Endothelial cell (in vitro differentiated cells): ENCODE data around the gene IL15RA. TPM values are rescaled to one million over a fixed set of nuclear protein-coding genes. Genes with fewer than 3 reads are reported as not detected.

Experiments
- DNase-seq: peaks from one replicate; pipeline ENCODE4 v3.0.0; 2021; ENCODE audit warnings: low spot score
- H3K27ac Mint-ChIP-seq: one replicate; pipeline ENCODE4 v1.8.0; 2021; ENCODE audit warnings: mixed read lengths, inconsistent platforms; ENCODE audit not compliant: unreplicated experiment
- H3K27me3 Mint-ChIP-seq: one replicate; pipeline ENCODE4 v1.8.0; 2021; ENCODE audit warnings: mild to moderate bottlenecking, moderate library complexity, mixed read lengths, inconsistent platforms; ENCODE audit not compliant: unreplicated experiment
- H3K36me3 Mint-ChIP-seq: one replicate; pipeline ENCODE4 v1.8.0; 2021; ENCODE audit warnings: mild to moderate bottlenecking, low read depth, mixed read lengths, inconsistent platforms; ENCODE audit not compliant: unreplicated experiment
- H3K4me1 Mint-ChIP-seq: one replicate; pipeline ENCODE4 v1.8.0; 2021; ENCODE audit warnings: mild to moderate bottlenecking, mixed read lengths, inconsistent platforms; ENCODE audit not compliant: unreplicated experiment
- H3K4me3 Mint-ChIP-seq: one replicate; pipeline ENCODE4 v1.8.0; 2021; ENCODE audit warnings: mild to moderate bottlenecking, mixed read lengths, inconsistent platforms; ENCODE audit not compliant: unreplicated experiment
- H3K9me3 Mint-ChIP-seq: one replicate; pipeline ENCODE4 v1.8.0; 2021; ENCODE audit warnings: mixed read lengths, inconsistent platforms; ENCODE audit not compliant: unreplicated experiment
- total RNA-seq: library from RNA; stranded (reverse); fragmentation: NEBNext Ultra II Directional; extraction: Animal tissue kit (Norgen Biotek cat#: 25700); gene quantifications from one replicate; pipeline ENCODE4 v1.2.1, GENCODE V29; 2021; ENCODE audit not compliant: unreplicated experiment
- TF ChIP-seq, protein P1 (sequence below): fragments of 200-600 bp; sonication (generic); IDR thresholded peaks from one replicate; pipeline ENCODE4 v1.5.0; 2021; ENCODE audit warnings: antibody characterized with exemption; ENCODE audit not compliant: unreplicated experiment

IL15RA gene
- total RNA-seq, 1 donor from 2014 or later: 0.97 TPM

DNA sequence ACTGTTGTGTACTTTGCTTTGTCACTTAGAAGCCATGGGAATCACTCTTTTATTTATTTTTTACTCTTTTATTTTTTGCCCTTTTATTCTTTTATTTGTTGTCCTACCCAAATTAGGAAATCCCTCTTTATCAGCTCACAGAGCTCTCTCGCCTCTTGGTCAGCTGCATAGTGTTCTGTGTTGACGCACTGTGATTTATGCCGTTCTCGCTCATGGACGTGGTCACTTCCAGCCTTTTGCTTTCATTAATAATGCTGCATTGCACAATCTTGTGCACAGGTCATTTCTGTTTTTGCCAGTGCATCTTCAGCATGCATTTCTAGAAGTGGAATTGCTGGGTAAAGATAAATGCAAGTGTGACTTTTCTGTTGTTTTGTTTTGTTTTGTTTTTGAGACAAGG, 45.0 kb downstream of the IL15RA start:
- no peak for DNase-seq
- no peaks in the 10 kb centered on the region for H3K9me3 Mint-ChIP-seq
- no peak overlapping the region for H3K4me3 Mint-ChIP-seq
- no peak overlapping the region for H3K27ac Mint-ChIP-seq
- H3K36me3 Mint-ChIP-seq: peaks cover 24% of the 10 kb centered on the region
- peaks cover 6% of the 10 kb centered on the region for H3K27me3 Mint-ChIP-seq
- TF ChIP-seq, protein P1, sequence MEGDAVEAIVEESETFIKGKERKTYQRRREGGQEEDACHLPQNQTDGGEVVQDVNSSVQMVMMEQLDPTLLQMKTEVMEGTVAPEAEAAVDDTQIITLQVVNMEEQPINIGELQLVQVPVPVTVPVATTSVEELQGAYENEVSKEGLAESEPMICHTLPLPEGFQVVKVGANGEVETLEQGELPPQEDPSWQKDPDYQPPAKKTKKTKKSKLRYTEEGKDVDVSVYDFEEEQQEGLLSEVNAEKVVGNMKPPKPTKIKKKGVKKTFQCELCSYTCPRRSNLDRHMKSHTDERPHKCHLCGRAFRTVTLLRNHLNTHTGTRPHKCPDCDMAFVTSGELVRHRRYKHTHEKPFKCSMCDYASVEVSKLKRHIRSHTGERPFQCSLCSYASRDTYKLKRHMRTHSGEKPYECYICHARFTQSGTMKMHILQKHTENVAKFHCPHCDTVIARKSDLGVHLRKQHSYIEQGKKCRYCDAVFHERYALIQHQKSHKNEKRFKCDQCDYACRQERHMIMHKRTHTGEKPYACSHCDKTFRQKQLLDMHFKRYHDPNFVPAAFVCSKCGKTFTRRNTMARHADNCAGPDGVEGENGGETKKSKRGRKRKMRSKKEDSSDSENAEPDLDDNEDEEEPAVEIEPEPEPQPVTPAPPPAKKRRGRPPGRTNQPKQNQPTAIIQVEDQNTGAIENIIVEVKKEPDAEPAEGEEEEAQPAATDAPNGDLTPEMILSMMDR: no peak
- H3K4me1 Mint-ChIP-seq: no peaks in the 10 kb centered on the region

DNA sequence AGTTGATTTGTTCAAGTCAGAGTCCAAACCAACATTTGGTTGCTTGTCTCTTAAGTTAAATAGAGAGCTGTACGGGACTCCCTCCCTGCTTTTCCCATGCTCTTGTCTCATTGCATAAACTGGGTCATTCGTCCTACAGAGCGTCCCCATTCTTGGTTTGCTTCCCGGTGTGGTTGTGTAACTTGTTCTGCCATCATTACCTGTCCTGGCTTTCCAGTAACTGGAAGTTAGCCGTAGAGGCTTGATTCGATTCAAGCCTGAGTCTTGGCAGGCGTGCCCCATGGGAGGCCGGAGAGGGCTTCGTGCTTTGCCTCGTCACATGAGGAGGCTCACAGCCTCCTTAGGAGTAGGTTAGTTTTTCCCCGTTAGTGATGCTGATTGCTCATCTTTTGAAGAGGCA, 47.1 kb downstream of the IL15RA start:
- TF ChIP-seq, protein P1: no peak
- H3K27me3 Mint-ChIP-seq: peaks cover 4% of the 10 kb centered on the region
- H3K4me3 Mint-ChIP-seq: no peak overlapping the region
- H3K27ac Mint-ChIP-seq: no peak overlapping the region
- no peaks in the 10 kb centered on the region for H3K9me3 Mint-ChIP-seq
- H3K4me1 Mint-ChIP-seq: no peaks in the 10 kb centered on the region
- peaks cover 19% of the 10 kb centered on the region for H3K36me3 Mint-ChIP-seq
- no peak for DNase-seq

DNA sequence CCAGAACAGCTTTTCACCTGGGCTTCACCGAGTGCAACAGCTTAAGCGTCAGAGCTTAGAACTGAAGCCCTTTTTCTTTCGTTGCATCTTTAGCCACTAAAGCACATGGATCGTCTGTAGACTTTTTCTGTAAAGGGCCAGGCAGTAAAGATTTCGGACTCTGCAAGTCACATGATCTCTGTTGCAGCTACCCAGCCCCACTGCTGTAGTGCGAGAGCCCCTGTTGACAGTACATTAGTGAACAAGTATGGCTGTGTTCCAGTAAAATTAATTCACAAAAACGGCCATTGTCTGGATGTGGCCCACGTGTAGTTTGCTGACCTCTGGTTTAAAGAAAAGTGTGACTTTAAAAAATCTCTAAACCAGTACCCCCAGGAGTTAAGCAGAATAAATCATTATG, 47.9 kb downstream of the IL15RA start:
- Mint-ChIP-seq H3K36me3 (peaks cover 26% of the 10 kb centered on the region), H3K27me3 (peaks cover 4% of the 10 kb centered on the region), H3K4me3 (no peak overlapping the region), H3K27ac (no peak overlapping the region), H3K4me1 (no peaks in the 10 kb centered on the region), H3K9me3 (no peaks in the 10 kb centered on the region)
- DNase-seq: no peak
- TF ChIP-seq, protein P1: no peak

DNA sequence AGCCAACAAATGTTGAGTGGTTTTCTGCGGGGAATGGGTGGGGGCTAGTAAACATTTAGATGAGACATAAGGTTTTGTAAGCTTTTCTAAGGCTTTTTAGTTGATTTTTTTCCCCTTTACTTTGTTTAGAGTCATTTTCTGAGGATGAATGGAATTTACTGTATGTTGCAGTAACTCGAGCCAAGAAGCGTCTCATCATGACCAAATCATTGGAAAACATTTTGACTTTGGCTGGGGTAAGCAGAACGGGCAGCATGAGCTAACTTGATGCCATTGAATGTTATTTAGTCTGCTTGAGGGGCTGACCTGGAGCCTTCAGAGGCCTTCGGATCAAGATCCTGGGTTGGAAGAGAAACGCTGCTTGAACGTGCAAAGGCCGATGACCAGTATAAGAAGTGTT, 50.0 kb downstream of the IL15RA start:
- TF ChIP-seq, protein P1: no peak
- peak overlapping the region; percentile 57 for H3K4me3 Mint-ChIP-seq
- no peaks in the 10 kb centered on the region for H3K4me1 Mint-ChIP-seq
- no peaks in the 10 kb centered on the region for H3K9me3 Mint-ChIP-seq
- peaks cover 2% of the 10 kb centered on the region for H3K27me3 Mint-ChIP-seq
- no peak overlapping the region for H3K27ac Mint-ChIP-seq
- peaks cover 35% of the 10 kb centered on the region for H3K36me3 Mint-ChIP-seq
- DNase-seq: no peak

DNA sequence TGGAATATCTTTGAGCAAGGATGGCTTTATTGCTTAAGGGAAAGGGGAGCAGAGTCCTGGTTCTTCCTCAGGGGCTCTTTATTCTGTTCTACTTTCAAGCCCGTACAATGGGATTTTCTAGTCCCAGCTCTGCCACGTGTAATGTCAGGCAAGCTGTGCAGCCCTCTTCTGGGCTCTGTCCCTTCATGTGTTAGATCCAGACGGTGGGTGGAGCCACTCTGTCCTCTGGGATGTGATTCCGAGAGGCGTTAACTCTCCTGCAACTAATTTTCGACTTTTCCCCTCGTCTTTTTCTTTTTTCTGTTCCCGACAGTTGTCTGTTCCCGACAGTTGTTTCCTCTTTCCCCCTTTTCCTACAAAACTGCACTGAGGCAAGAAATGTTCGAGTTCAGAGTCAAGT, 52.5 kb downstream of the IL15RA start:
- no peak for DNase-seq
- Mint-ChIP-seq H3K4me3 (peak overlapping the region; percentile 78), H3K27ac (peak overlapping the region; percentile 62), H3K4me1 (no peaks in the 10 kb centered on the region), H3K27me3 (peaks cover 2% of the 10 kb centered on the region), H3K36me3 (peaks cover 52% of the 10 kb centered on the region), H3K9me3 (no peaks in the 10 kb centered on the region)
- TF ChIP-seq, protein P1: no peak
